WTC11 (cell line): ENCODE results near the gene ARHGAP21. TPM values are rescaled to one million over a fixed set of nuclear protein-coding genes. Genes with fewer than 3 reads are reported as not detected.

Experiments used
- ATAC-seq: fragments of 200-7000 bp; cut with Tn5 transposase; 2 replicates; pipeline ENCODE4 v1.10.0; 2021; ENCODE audit warnings: mild to moderate bottlenecking, moderate library complexity
- CTCF ChIA-PET: fragments of 300-600 bp; sonication (Branson Sonifier 250); formaldehyde crosslinking; loops from one replicate; lab custom pipeline; 2021; ENCODE audit warnings: antibody characterized with exemption; lab: Charles Lee
- POLR2A ChIA-PET: fragments of 350-600 bp; sonication (Branson Sonifier 250); formaldehyde crosslinking; loops from one replicate; lab custom pipeline; 2021; ENCODE audit warnings: antibody characterized with exemption; lab: Charles Lee
- DNase-seq: peaks from one replicate; pipeline ENCODE4 v3.0.0; 2021; ENCODE audit warnings: low spot score
- H3K27ac Mint-ChIP-seq: 2 replicates; pipeline ENCODE4 v1.8.0; 2021; ENCODE audit warnings: mixed read lengths
- H3K27me3 Mint-ChIP-seq: 2 replicates; pipeline ENCODE4 v1.8.0; 2021; ENCODE audit warnings: low read depth, mild to moderate bottlenecking, moderate library complexity, mixed read lengths
- H3K36me3 Mint-ChIP-seq: 2 replicates; pipeline ENCODE4 v1.8.0; 2021; ENCODE audit warnings: mixed read lengths
- H3K4me1 Mint-ChIP-seq: 2 replicates; pipeline ENCODE4 v1.8.0; 2022; ENCODE audit warnings: mixed read lengths
- H3K4me3 Mint-ChIP-seq: 2 replicates; pipeline ENCODE4 v1.8.0; 2021; ENCODE audit warnings: mild to moderate bottlenecking, moderate library complexity, mixed read lengths
- H3K9me3 Mint-ChIP-seq: 2 replicates; pipeline ENCODE4 v1.8.0; 2021; ENCODE audit warnings: mixed read lengths
- ATF1 ChIP-seq: sonication (generic); formaldehyde crosslinking; IDR thresholded peaks from 2 replicates; pipeline ENCODE4 v1.8.1; 2023; ENCODE audit warnings: mild to moderate bottlenecking, moderate library complexity, missing genetic modification reagents
- CBFB ChIP-seq: sonication (generic); formaldehyde crosslinking; IDR thresholded peaks from 2 replicates; pipeline ENCODE4 v1.8.1; 2022; ENCODE audit warnings: mild to moderate bottlenecking, low read depth, missing genetic modification reagents
- FOXK1 ChIP-seq: sonication (generic); formaldehyde crosslinking; IDR thresholded peaks from 2 replicates; pipeline ENCODE4 v1.8.0; 2022; ENCODE audit warnings: mild to moderate bottlenecking, moderate library complexity, missing genetic modification reagents
- GABPB1 ChIP-seq: sonication (generic); formaldehyde crosslinking; IDR thresholded peaks from 2 replicates; pipeline ENCODE4 v1.8.1; 2023; ENCODE audit warnings: mild to moderate bottlenecking, missing genetic modification reagents
- MXD4 ChIP-seq: fragments of 250-450 bp; sonication (Bioruptor Pico); IDR thresholded peaks from 2 replicates; pipeline ENCODE4 v1.8.0; 2021; ENCODE audit warnings: mild to moderate bottlenecking, moderate library complexity, borderline replicate concordance
- NFE2L1 ChIP-seq: sonication (generic); formaldehyde crosslinking; IDR thresholded peaks from 2 replicates; pipeline ENCODE4 v1.8.1; 2023; ENCODE audit warnings: missing genetic modification reagents
- NR1H2 ChIP-seq: sonication (generic); formaldehyde crosslinking; IDR thresholded peaks from 2 replicates; pipeline ENCODE4 v1.9.0; 2021; ENCODE audit warnings: mild to moderate bottlenecking, moderate library complexity, missing genetic modification reagents
- RELA ChIP-seq: sonication (generic); formaldehyde crosslinking; IDR thresholded peaks from 2 replicates; pipeline ENCODE4 v1.8.1; 2022; ENCODE audit warnings: missing genetic modification reagents, mild to moderate bottlenecking, borderline replicate concordance
- SMAD3 ChIP-seq: sonication (generic); formaldehyde crosslinking; IDR thresholded peaks from 2 replicates; pipeline ENCODE4 v1.8.0; 2022; ENCODE audit warnings: missing genetic modification reagents, mild to moderate bottlenecking, borderline replicate concordance
- STAT6 ChIP-seq: sonication (generic); formaldehyde crosslinking; conservative IDR thresholded peaks from 2 replicates; pipeline ENCODE4 v1.8.1; 2023; ENCODE audit warnings: mild to moderate bottlenecking, low read depth, missing genetic modification reagents, moderate library complexity
- ZNF121 ChIP-seq: sonication (generic); formaldehyde crosslinking; IDR thresholded peaks from 2 replicates; pipeline ENCODE4 v1.8.0; 2023; ENCODE audit warnings: missing genetic modification reagents
- ZNF138 ChIP-seq: sonication (generic); formaldehyde crosslinking; conservative IDR thresholded peaks from 2 replicates; pipeline ENCODE4 v1.8.1; 2022; ENCODE audit warnings: mild to moderate bottlenecking, moderate library complexity, missing genetic modification reagents
- ZNF671 ChIP-seq: fragments of 250-450 bp; sonication (Bioruptor Pico); IDR thresholded peaks from 2 replicates; pipeline ENCODE4 v1.8.0; 2021; ENCODE audit warnings: mild to moderate bottlenecking
- ZSCAN18 ChIP-seq: fragments of 250-450 bp; sonication (Bioruptor Pico); IDR thresholded peaks from 2 replicates; pipeline ENCODE4 v2.1.2; 2022; ENCODE audit warnings: mild to moderate bottlenecking, moderate library complexity
- total RNA-seq: library from RNA; stranded (reverse); gene quantifications from 3 replicates; pipeline ENCODE4 v1.2.3, GENCODE V29; 2021
- TF ChIP-seq, protein P1 (sequence below): sonication (generic); formaldehyde crosslinking; IDR thresholded peaks from 2 replicates; pipeline ENCODE4 v1.8.0; 2022; ENCODE audit warnings: mild to moderate bottlenecking, missing genetic modification reagents
- TF ChIP-seq, protein P2 (sequence below): sonication (generic); formaldehyde crosslinking; IDR thresholded peaks from 2 replicates; pipeline ENCODE4 v1.8.1; 2022; ENCODE audit warnings: missing genetic modification reagents, borderline replicate concordance
- TF ChIP-seq, protein P3 (sequence below): sonication (generic); formaldehyde crosslinking; IDR thresholded peaks from 2 replicates; pipeline ENCODE4 v1.8.0; 2022; ENCODE audit warnings: mild to moderate bottlenecking, missing genetic modification reagents

The ARHGAP21 gene
- total RNA-seq, 1 experiment from 2014 or later: 33.8 TPM

DNA sequence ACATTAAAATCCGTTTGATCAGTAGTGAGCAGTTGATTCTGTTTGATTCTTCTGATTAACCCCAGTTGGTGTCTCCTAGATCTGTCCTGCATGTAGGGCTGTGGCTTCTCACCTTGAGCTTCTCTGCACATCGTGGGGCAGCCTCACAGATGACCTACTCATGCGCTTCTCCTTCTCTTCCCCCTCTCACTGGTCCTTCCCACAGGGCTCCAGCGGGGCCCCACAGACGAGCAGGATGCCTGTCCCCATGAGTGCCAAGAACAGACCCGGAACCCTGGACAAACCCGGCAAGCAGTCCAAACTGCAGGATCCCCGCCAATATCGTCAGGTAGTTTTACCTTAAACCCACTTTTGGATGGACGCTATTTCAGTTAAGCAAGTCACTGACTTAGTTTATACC lies 178.9 kb downstream of the ARHGAP21 start (continued):
- TF ChIP-seq CBFB (CRISPR knock-in tag): no peak

DNA sequence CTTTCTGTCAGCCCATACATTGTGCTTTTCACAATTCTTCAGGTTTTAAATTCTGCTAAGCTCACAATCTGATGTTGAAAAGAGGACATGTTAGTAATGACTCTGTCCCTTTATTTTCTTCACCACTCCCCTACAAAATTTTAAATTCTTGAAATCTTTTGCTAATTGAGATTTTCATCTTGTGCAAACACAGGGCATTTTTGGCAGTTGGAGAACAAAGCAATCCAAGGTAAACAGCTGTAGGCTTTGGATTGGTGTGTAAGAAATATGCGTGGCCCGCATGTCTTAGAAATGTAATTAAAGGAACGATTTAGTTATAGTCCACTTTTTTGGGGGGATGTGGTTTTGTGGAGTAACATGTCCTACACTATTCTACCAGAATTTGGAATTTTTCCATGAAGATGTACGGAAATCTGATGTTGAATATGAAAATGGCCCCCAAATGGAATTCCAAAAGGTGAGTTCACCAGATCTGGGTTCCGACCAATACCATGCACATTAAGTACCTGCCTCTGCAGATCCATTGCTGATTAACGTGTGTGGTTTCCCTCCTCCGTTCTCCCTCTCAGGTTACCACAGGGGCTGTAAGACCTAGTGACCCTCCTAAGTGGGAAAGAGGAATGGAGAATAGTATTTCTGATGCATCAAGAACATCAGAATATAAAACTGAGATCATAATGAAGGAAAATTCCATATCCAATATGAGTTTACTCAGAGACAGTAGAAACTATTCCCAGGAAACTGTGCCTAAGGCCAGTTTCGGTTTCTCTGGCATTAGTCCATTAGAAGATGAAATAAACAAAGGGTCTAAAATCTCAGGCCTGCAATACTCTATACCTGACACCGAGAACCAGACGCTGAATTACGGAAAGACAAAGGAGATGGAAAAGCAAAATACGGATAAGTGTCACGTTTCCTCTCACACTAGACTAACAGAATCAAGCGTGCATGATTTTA lies 181.1 kb downstream of the ARHGAP21 start:
- H3K4me3 Mint-ChIP-seq: no peak overlapping the region
- DNase-seq: no peak
- POLR2A ChIA-PET: no interaction called here
- H3K9me3 Mint-ChIP-seq: no peaks in the 10 kb centered on the region
- no peak overlapping the region for H3K27ac Mint-ChIP-seq
- H3K27me3 Mint-ChIP-seq: no peaks in the 10 kb centered on the region
- no peak for ATAC-seq
- H3K36me3 Mint-ChIP-seq: peaks cover 45% of the 10 kb centered on the region
- CTCF ChIA-PET: no interaction called here
- TF ChIP-seq ZSCAN18 (CRISPR knock-in tag) (no peak), NR1H2 (CRISPR knock-in tag) (no peak), RELA (no peak), ZNF138 (CRISPR knock-in tag) (no peak)
- TF ChIP-seq, protein P1, sequence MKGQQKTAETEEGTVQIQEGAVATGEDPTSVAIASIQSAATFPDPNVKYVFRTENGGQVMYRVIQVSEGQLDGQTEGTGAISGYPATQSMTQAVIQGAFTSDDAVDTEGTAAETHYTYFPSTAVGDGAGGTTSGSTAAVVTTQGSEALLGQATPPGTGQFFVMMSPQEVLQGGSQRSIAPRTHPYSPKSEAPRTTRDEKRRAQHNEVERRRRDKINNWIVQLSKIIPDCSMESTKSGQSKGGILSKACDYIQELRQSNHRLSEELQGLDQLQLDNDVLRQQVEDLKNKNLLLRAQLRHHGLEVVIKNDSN (CRISPR knock-in tag): no peak
- peaks cover 3% of the 10 kb centered on the region; the same call in 1 of the 2 replicates for H3K4me1 Mint-ChIP-seq

- ATAC-seq: no peak
- CTCF ChIA-PET: no interaction called here
- POLR2A ChIA-PET: no interaction called here
- H3K9me3 Mint-ChIP-seq: no peaks in the 10 kb centered on the region
- no peaks in the 10 kb centered on the region for H3K27me3 Mint-ChIP-seq
- no peak overlapping the region for H3K4me3 Mint-ChIP-seq
- H3K36me3 Mint-ChIP-seq: peaks cover 51% of the 10 kb centered on the region
- no peak for DNase-seq
- TF ChIP-seq CBFB (CRISPR knock-in tag) (no peak), MXD4 (CRISPR knock-in tag) (no peak), ZNF671 (no peak), GABPB1 (no peak), ATF1 (no peak), ZNF121 (CRISPR knock-in tag) (no peak)
- TF ChIP-seq, protein P2, sequence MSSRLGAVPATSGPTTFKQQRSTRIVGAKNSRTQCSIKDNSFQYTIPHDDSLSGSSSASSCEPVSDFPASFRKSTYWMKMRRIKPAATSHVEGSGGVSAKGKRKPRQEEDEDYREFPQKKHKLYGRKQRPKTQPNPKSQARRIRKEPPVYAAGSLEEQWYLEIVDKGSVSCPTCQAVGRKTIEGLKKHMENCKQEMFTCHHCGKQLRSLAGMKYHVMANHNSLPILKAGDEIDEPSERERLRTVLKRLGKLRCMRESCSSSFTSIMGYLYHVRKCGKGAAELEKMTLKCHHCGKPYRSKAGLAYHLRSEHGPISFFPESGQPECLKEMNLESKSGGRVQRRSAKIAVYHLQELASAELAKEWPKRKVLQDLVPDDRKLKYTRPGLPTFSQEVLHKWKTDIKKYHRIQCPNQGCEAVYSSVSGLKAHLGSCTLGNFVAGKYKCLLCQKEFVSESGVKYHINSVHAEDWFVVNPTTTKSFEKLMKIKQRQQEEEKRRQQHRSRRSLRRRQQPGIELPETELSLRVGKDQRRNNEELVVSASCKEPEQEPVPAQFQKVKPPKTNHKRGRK: no peak
- H3K4me1 Mint-ChIP-seq: peaks cover 3% of the 10 kb centered on the region; the same call in 1 of the 2 replicates
- H3K27ac Mint-ChIP-seq: no peak overlapping the region
These were observed 182.4 kb downstream of the ARHGAP21 start for GRCh38 chr10:24541239-24541753.

DNA sequence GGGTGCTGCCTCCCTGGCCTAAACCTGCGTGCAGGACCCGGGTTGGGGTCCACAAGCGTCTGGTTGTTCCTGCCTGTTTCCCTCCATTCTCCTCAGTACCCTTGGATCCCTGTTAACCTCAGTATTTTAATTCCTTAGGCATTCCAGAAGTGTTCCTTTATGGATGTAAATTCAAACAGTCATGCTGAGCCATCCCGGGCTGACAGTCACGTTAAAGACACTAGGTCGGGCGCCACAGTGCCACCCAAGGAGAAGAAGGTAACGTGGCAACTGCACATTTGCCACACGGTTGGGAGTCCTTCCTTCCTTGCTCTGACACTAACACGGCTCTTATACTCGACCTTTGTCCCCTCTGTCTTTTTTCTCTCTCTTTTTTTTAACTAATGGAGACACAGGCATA lies 187.1 kb downstream of the ARHGAP21 start:
- Mint-ChIP-seq H3K4me1 (no peaks in the 10 kb centered on the region; the same call in 1 of the 2 replicates), H3K36me3 (peaks cover 45% of the 10 kb centered on the region), H3K27ac (no peak overlapping the region), H3K27me3 (no peaks in the 10 kb centered on the region), H3K4me3 (no peak overlapping the region), H3K9me3 (no peaks in the 10 kb centered on the region)
- ChIA-PET POLR2A (no interaction called here), CTCF (no interaction called here)
- ATAC-seq: no peak
- TF ChIP-seq MXD4 (CRISPR knock-in tag) (no peak), SMAD3 (CRISPR knock-in tag) (no peak), STAT6 (CRISPR knock-in tag) (no peak), ZNF671 (no peak), NFE2L1 (CRISPR knock-in tag) (no peak), FOXK1 (CRISPR knock-in tag) (no peak)
- TF ChIP-seq, protein P3, sequence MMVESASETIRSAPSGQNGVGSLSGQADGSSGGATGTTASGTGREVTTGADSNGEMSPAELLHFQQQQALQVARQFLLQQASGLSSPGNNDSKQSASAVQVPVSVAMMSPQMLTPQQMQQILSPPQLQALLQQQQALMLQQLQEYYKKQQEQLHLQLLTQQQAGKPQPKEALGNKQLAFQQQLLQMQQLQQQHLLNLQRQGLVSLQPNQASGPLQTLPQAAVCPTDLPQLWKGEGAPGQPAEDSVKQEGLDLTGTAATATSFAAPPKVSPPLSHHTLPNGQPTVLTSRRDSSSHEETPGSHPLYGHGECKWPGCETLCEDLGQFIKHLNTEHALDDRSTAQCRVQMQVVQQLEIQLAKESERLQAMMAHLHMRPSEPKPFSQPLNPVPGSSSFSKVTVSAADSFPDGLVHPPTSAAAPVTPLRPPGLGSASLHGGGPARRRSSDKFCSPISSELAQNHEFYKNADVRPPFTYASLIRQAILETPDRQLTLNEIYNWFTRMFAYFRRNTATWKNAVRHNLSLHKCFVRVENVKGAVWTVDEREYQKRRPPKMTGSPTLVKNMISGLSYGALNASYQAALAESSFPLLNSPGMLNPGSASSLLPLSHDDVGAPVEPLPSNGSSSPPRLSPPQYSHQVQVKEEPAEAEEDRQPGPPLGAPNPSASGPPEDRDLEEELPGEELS: no peak
- TF ChIP-seq, all 79 proteins: peak for 0
- DNase-seq: no peak
